HG03571 (cell line): Measurements from ENCODE around the gene DRGX.

ENCODE experiments used
- ATAC-seq: cut with Tn5 transposase; IDR thresholded peaks from one replicate; pipeline ENCODE4 v1.9.1; 2021; ENCODE audit not compliant: unreplicated experiment

Gene DRGX

GRCh38 chr10:49408519-49409306, 12.8 kb upstream of the DRGX start:
- no peak for ATAC-seq

GRCh38 chr10:49407552-49408137, 11.8 kb upstream of the DRGX start:
- ATAC-seq = no peak

DNA sequence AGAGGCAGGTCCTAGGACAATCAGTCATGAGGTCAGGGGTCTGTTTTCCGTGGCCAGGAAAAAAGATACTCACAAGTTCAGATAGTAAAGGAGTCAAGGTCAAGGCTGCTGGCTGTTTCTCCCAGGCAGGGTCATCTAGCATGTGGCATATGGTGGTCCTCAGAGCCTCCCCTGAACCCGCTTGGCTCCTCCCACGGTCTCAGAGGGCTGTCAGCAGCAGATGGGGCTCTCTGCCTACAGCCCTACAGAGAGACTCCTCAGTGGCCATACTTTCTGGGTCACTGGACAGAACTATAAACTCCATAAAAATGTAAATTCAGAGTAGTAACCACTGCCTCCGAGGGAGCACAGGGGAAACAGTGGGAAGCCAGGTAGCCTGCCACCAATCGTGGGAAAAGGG, 11.3 kb upstream of the DRGX start:
- no peak for ATAC-seq

DNA sequence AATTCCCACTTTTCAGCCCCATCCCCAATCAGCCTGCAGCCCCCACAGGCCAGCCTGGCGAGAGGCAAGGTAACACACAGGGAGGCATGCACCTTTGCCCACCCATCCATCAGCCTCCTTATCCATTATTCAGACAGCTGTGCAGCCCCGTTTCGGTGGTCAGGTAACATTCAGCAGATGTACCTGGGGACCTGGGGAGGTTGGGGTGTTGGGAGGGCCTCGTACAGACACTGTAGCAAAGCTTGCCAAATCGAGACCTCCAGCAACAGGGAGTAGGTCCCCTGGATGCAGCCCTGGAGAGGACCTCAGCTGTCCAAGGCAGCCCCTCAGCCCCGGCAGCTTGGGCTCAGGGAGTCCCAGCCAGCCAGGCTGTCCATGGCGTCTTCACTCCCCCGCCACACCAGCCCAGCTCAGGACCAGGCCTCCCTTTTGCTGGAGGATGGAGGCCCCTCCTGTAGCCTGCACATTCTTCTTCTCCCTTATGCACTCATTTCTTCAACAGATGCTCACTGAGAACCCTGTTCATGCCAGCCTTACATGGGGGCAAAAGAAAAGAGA, 8.5 kb upstream of the DRGX start:
- ATAC-seq = no peak

DNA sequence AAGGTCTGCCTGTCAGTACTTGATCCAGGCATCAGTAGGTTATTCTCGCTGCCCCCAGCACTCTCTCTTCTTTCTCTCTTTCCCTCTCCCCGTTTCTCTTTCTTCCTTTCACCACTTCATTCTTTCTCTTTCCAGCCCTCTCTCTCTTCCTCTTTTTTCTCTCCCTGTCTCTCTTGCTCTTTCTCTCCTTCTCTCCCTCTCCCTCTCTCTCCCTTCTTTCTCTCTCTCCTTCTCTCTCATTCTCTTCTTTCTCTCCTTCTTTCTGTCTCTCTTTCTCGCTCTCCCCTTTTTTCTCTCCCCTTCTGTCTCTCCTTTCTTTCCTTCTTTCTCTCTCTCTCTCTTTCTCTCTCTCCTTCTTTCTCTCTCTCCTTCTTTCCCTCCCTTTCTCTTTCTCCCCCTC, 7.5 kb upstream of the DRGX start:
- ATAC-seq = no peak

GRCh38 chr10:49400365-49400764, 4.5 kb upstream of the DRGX start:
- ATAC-seq = no peak

GRCh38 chr10:49398986-49399385, 3.1 kb upstream of the DRGX start:
- no peak for ATAC-seq

DNA sequence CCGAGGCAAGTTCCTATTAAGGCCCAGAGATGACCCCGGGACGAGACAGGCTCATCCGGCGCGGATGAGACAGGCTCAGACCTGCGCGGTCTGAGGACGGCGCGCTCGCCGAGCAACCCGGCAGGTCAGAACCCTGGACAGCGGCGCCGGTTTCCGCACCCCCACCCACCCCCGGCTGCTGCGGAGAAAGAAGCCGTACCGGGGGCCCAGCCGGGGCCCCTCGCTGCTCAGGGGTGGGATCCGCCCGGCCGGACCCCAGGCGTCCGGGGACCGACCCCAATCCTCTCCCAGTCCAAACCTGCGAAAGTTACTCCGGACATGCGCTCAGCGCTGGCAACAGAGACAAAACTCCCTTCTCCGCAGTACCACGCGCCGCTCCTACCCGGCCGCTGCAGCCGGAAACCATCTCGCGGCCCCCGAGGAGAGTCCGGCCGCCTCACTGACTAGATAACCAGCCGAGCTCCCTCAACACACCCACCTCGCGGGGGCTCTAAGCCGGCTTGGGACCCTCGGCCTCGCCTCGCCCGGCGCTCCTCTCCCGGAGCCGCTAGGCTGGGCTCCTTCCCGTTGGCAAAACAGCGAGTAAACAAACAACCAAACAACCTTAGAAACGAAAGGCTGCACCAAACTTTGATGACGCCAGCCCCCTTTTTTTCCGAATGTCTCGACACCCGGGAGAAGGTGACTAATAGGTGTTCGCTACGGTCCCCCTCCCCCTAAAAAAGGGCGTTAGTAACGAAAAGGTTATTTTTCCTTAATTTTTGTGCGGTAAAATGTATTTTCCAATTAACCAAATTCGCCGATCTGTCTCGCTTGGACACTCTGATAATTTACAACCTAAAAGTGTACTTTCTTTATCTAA, 2.3 kb upstream of the DRGX start:
- ATAC-seq = no peak

DNA sequence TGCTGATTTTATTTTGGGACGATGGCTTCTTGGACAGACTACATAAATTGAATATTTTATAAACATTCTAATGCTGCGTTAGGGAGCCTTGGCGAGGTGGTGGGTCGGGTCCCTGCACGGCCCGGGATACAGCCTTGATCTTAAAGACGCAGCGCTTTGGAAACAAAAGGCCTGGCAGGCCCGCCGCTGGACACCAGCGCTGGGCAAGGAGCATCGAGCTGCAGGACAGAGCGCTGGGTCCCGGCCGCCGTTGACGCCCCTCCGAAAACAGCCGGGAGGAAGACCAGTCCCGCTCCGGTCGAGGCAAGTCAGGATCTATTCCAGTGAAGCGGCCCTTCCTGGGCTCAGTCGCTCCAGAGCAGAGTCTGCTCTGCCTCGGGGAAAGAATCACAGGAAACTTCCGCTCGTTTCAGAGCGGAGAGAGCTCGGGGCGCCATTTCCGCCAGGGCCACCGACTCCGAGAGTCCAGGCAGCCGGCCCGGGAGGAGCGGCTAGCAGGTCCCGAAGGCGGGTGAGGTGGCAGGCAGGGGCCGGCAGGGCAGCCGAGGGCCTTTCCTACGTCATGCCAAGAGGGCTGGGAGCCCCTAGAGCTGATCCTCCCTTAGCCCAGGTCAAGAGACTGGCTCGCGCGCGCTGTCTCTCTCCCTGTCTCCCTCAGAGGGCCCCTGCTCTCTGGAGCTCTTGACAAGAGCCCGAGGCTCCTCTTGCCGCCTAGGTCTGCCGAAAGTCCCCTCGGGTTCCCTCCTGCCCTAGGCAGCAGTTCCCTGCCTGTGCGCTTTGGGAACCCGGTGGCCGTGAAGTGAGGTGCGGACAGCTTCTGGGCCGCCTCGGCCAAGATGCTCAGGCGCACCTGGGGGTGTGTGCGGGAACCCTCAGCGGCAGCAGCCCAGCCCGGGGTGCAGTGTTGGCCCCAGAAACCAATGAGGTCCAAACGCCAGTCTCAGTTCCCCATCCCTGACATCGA, 1.4 kb upstream of the DRGX start:
- no peak for ATAC-seq

- no peak for ATAC-seq
Observed at GRCh38 chr10:49396666-49396999, 744 bp upstream of the DRGX start.

- no peak for ATAC-seq
Observed at GRCh38 chr10:49394933-49395740, 752 bp downstream of the DRGX start.

GRCh38 chr10:49393757-49394156, 2.1 kb downstream of the DRGX start:
- ATAC-seq = no peak

DNA sequence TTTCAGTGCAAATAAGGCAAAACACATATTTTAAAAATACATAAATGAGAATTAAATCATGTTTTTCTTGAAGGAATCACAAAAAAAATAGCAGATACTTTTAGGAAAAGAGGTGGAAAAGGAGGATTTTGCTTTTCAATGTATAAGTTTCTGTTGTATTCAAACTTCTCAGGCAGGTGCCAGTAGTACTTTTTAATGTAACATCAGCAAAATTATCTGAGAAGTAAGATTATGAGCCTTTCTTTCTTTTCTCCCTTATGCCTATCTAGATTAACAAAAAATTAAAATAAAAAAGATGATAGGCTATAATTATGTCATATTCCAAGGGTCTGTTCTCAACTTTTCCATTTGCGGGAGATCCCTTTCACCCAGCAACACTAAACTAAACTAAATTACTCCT, 2.6 kb downstream of the DRGX start:
- ATAC-seq = no peak

DNA sequence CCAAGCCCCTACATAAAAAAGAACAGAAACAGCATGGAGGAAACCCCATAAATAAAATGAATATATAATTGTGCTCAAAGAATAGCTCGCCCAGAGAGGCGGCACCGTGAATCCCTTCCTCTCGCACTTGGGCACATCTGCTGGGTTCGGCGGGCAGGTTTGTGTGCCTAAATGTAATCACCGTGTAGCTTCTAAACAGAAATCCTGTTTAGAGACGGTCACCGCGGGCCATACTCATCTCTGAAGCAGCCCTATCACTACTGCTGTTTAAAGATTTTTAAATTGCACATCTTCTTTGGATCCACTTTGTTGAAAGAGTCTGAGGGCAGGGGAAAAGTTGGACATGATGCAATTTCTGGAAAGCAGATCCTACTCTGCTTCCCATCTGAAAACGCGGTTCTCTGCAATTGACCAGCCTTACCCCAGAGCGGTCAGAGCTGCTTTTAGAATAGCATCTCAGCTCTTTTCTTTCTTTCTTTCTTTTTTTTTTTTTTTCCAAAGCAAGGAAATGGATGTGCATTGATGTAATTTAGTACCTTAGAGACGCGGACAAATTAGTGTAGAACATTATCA, 6.4 kb downstream of the DRGX start:
- ATAC-seq = no peak

DNA sequence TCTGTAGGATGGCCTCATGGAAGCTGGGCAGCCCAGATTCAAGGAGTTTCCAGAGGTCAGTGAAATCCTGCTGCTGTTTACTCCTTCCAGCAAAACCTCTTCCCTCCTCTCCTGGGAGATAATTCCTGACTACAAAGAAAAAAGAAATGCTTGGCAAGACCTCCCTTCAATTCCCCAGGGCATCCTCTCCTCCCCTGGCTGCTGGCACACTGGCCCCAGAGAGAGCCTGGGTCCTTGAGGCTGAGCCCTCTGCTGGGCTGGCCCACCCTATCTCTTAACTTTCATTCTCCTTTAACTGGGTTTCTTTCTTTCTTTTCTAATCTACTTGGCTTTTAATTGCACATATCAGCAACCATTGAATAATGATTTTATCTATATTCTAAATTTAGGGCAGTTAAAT, 7.7 kb downstream of the DRGX start:
- no peak for ATAC-seq

DNA sequence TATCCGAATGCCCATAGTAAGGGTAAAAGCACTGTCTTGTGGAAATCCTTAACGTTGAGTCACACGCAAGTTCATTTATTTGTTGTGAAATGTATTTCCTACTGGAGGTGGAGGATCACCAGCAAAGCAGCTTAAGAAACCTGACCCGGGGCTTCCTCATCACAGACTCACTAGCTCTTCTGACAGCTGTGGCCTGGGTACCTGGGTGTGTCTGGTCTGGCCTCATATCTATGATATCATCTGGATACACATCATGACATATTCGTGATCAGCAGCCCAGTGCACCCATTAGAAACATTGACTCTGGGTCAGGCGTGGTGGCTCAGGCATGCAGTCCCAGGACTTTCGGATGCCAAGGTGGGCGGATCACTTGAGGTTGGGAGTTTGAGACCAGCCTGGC, 8.8 kb downstream of the DRGX start:
- no peak for ATAC-seq

GRCh38 chr10:49385939-49386922, 9.7 kb downstream of the DRGX start:
- no peak for ATAC-seq

DNA sequence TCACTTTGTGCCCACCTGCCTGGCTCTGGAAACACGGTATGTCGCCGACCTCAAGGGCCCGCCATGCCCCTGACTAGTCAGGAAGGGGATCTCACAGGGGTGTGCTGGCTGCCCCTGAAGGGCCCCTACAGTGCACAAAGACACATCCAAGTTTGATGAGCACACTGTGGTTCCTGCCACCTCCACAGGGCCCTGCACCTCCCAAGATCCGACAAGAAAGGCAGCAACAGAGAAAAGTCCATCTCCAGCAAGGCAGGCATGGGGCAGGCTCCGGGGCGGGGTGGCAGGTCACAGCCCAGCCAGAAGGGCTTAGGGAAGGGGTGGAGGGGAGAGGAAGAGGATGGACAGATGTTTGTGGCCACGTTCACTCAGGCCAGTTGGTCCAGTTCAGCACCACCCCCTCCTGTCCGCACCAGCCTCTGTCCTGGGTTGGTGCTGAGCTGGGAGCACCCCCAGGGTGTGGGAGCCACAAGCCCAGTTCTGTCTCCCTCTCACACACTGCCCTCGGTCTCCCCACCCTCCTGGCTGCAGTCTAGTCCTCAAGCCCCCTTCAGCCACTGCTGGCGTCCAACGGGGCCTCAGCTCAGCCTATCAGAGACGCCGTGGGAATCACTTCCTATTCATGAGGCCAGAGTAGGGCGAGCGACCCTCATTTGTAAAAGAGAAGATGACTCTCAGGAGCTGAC, 11.5 kb downstream of the DRGX start:
- ATAC-seq = no peak
